ENCODE measurements around the gene SNAPC4.

GRCh38 chr9:136403915-136404800 lies 4.2 kb upstream of the SNAPC4 start:
- no peak for TF ChIP-seq CTCF (IDR thresholded peaks at IDR 0.05)
- TF ChIP-seq POLR2AphosphoS5 (IDR thresholded peaks at IDR 0.05): no peak
- no peak for TF ChIP-seq POLR2A (IDR thresholded peaks at IDR 0.05)
- no peak for TF ChIP-seq EP300 (IDR thresholded peaks at IDR 0.05; ENCODE audit: low read depth)

All from transverse colon (tissue), 4 donors.